NCI-H187 treated with DMSO at 0.1 percent for 48 hours (cell line): ENCODE results near the gene MYOZ2.

Experiments
- DNase-seq: peaks from one replicate; lab custom pipeline; 2025; lab: John Stamatoyannopoulos, UW

The MYOZ2 gene

DNA sequence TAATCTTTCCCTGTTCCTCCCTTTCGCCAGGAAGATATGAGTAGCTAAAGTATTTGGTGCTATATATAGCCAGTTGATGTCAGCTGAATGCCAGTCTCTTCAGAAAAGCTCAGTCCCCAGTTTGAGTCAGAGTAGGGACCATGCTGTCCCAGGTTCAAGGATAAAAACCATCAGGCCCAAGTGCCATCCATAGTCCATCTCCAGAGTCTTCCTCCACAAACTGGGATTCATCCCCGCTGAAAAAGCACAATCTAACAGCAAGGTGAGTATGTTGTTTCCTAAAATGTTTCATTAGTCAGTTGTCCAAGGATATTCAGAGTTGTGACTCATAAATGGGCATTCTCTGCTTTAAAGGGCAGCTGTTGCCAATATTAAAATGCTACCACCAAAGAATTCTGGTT is at the start of gene MYOZ2:
MYOZ2 (plus strand) TSS at position 112 of the 401 bp plus-strand sequence. CDS start 694 bp downstream, outside the sequence.
- no peak for DNase-seq

- DNase-seq = no peak
Observed at GRCh38 chr4:119087121-119087520, 48.5 kb upstream of the MYOZ2 start.

- no peak for DNase-seq
Observed at GRCh38 chr4:119087656-119088055, 48.0 kb upstream of the MYOZ2 start.

DNA sequence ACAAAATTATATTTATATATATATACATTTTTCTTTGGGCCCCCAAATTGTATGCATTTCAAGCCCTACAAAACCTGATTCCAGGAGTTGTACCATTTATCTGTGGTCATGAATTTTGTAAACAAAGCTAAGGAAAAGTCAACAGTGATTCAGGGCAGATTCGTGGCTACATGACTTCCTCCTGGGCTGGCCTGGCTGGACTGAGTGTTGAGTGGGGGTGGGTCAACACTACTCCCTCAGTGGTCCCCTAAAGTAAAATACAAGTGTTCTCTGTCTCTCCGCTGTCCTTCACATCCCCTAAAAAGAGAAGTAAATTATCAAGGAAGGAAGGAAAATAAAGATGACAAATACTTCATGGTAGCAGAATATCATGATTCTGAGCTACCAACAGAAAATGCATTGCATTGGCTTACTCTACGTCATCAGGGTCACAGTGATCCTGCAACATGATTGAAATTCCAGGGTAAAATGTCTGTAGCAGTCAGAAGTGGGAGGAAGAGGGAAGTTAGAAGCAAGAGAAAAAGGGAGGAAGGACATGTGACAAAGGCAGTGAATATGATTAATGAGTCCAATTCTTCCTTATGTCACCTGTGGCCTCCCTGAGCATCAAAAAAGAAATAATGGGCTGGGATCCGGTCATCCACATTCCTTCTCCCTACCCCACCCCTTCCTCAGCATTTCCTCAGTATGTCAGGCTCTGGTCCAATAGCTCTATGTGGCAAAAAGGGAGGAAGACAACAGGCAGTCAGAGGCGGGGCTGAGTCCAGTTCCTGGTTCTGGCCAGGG is 42.4 kb upstream of the MYOZ2 start:
- DNase-seq = no peak

- DNase-seq = no peak
Observed at GRCh38 chr4:119097282-119097900, 38.2 kb upstream of the MYOZ2 start.

GRCh38 chr4:119098306-119098705 is 37.3 kb upstream of the MYOZ2 start:
- no peak for DNase-seq

DNA sequence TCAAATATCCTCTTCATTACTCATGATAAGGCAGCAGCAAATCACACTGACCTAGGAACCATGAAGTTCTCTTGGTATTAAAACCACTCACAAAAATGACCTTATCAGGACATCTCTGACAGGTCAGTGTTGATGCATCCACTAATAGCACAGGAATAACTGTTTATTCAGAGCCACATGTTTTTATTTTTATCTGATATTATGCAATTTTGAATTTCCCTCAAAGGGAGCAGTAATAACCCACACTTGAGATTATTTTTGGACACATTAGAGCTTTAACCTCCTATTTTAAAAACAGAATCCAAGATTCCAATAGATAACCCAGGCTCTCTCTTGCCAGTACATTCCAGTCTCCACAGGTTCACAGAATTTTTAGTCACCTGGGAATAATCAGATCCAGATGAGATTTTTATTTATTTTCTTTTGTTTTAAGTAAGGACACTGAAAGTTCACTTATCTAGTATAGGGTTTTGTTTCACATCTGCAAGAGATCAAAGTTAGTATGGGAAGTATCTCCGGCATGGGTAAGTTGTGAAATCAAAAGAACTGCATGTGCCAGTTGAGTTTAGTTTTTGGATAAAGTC is 36.3 kb upstream of the MYOZ2 start:
- no peak for DNase-seq

DNA sequence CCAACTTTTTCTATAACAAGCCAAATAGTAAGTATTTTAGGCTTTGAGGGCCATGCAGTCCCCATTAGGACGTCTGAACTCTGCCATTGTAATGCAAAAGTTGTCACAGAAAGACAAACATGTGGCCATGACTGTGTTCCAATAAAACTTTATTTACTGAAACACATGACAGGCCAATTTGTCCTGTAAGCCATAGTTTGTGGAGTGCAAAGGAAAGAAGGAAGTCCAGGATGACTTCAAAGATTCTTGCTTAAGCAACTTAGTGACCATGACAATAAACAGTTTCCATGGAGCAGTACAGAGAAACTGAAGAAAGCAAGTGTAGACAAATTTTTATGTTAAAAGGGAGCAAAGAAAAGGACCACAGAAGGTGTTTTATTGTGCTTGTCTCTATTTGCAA is 35.0 kb upstream of the MYOZ2 start:
- no peak for DNase-seq

DNA sequence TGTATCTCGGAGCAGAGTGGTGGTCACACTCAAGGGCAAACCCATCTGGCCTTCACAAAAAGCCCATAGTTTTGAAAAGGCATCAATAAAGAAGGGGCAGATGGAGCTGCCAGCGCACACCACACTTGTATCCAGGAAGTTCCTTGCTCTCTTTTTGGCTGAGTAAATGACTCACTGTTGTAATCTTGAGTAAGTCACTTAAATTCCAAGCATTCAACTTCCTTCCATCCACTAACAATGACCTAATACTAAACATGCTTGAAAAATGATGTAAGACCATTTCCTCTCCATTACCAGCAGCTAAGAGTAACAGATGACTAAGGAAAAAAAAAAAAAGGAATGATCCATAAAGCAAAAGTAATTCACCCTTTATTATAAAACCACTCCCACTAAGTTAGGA is 32.4 kb upstream of the MYOZ2 start:
- DNase-seq = no peak

GRCh38 chr4:119104644-119105273 is 30.9 kb upstream of the MYOZ2 start:
- no peak for DNase-seq

GRCh38 chr4:119105605-119106004 is 30.0 kb upstream of the MYOZ2 start:
- no peak for DNase-seq

DNA sequence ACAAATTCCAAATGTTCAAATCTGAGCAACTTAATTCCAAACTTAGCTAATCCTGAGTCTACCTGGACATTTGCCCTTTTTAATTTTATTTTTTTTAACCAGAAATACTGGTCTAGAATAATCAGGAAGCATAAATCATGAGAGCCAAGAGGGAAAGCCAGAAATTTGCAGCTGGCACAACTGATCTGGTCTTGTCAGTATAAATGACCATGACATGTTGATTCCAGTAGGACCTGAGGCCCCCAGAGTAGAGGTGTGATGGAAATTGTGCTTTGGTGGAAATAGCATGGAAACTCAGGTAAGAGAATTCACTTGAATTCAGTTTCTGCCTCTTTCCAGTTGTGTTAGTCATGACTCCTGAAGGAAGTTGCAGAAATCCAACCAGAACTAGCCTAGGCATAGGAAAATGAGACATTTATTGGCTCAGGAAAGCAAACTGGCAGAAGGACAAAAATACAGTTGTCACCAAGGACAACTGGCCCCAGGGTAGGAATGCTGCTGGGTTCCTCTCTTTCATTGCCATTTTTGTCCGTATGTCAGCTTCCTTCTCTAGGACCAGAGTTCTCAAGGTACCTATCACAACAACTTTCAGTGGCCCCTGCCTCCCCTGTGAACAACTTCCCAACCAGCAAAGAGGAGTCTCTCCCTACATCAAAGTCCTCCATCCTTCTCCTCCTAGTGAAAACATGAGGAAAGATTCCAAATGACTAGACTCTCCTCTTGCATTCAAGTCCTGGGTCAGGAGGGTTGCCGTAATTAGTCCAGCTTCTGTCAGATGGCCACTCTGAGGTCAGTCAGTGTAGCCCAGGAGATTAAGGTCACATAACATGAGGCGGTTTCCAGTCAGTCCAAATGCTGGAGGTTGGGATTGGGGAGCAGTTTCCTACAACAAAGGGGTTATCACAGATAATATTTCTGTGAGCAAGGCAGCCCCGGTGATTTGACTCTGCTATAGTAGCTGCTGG is 29.3 kb upstream of the MYOZ2 start:
- DNase-seq = no peak

GRCh38 chr4:119110121-119110520 is 25.5 kb upstream of the MYOZ2 start:
- DNase-seq = no peak

- DNase-seq = no peak
Observed at GRCh38 chr4:119111296-119111695, 24.3 kb upstream of the MYOZ2 start.

DNA sequence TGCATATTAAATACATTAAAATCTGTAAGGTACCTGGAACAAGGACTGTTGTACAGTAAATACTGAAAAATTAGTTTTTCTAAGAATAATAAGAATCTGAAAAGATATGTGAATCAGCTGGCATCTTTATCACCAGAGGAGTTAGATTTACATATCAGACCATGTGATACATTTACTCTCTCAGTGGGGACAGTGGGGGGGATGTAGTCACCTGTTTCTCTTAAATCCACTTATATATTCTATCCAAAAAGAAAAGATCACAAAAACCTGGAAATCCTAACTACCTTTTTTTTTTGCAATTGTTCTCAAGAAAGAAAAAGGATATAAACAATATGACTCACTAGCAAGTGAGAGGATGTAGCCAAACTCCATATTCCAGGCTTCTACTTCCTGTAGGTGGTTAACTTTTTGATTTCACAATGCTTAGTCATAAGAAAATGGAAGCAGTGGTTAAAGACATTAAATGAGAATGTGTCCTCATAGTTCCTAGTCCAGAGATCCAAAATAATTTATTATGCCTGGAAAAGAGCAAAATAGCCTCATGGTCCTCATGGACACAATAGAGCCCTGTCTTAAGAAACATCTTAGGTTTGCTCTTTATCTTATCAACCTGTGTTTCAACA is 22.5 kb upstream of the MYOZ2 start:
- DNase-seq = no peak

DNA sequence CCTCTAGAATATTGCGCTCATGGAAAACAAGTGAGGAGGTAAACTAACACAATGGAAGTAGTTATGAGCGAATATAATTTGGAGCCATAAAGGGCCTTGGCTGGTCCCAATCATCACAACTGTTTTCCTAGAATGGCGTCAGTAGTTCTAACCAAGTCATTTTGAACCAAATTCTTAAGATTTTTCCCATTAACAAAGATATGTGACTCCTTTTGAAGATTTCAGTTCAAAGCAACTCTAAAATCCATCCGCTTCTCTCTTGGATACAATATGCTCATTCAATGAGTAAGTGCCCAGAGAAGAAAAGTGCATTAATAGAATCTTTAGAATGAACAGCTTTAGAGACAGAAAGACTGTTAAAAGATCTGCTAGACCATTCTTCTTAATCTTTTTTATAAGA is 19.6 kb upstream of the MYOZ2 start:
- no peak for DNase-seq

DNA sequence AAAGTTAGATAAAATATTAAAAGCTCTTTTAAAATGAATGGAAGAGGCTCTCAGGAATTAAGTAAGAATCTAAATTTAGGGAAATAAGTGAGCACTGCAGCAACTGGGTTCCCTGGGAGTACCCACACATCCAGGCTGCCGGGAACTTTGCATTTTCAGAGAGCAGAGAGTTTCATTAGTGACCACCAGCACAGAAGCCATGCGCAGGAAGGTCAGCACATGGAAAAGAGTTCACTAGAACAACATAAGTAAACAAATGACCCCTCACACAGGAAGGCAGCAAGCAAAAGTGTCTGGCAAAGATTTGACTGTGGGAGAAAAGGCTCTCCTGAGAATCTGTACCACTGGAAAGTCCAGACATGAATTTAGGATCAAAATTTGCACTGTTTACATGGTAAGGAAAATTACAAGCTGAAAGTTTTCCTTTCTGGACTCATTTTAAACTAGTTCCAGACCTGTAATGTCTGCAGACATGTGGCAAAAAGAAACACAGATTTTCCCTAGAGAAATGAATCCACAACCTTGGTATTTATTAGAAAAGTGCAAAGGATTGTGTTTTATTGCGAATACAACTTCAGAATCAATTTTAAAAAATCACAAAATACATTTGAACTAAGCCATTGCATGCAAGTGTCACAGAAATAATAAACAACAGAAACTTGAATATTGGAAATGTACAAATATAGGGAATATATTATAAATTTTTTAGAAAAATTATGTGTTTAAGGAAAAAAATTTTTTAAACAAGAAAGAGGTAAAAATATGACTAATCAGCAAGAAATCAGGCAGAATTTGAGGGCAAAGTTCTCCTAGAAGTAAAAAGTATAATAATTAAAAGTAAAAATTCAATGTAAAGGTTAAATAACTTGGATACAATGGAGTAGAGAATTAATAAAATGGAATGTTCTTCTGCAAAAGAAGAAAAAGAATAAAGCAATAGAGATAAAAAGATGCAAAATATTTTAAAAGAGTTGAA is 18.4 kb upstream of the MYOZ2 start:
- no peak for DNase-seq

DNA sequence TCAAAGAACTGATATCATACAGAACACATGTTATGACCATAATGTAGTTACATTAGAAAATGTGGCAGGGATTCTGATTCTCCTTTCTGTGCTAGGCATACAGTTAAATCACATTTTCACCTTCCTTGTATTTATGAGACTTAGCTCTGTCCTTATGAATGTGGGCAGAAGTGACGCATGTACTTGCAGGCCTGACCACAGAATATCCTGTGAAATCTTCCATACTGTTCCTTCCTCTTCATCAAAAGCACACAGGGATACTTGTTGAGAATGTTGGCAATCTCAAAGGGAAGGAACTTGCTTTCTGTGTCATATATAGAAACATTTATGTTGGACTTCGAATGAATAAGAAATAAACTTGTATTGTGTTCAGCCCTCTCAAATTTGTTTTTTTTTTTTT is 17.2 kb upstream of the MYOZ2 start:
- DNase-seq = no peak

- DNase-seq = no peak
Observed at GRCh38 chr4:119124352-119124751, 11.3 kb upstream of the MYOZ2 start.

- DNase-seq = no peak
Observed at GRCh38 chr4:119125931-119126330, 9.7 kb upstream of the MYOZ2 start.
